AG09319 (cell line): ENCODE data around the gene KRT33A.

Experiments used
- DNase-seq: peaks from one replicate; pipeline ENCODE4 v3.0.0-alpha.2; 2010; ENCODE audit warnings: low read depth; ENCODE audit errors: extremely low read depth
- TF ChIP-seq, protein P1 (sequence below): IDR thresholded peaks from 2 replicates; pipeline ENCODE4 v1.5.1; 2011; ENCODE audit warnings: low read depth, mild to moderate bottlenecking, inconsistent platforms, low read length, moderate library complexity

KRT33A gene

DNA sequence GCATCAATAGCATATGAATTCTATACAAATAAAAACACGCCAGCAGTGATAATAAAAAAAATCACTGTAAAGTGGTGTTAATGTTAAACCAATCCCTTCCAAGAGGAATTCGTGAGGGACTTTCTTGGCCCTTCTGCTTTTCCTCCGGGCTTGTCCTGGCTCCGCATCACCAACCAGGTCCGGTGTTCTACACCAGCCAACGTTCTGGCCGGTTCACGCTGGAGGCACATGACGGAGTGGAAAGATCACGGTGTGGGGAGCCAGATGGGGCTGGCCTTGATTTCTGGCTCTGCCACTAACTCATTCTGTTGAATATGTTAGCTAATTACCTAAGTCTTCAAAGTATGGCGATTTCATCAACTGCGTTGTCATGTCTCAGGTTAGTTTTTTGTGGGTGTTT lies 46.5 kb downstream of the KRT33A start:
- DNase-seq: no peak
- TF ChIP-seq, protein P1, sequence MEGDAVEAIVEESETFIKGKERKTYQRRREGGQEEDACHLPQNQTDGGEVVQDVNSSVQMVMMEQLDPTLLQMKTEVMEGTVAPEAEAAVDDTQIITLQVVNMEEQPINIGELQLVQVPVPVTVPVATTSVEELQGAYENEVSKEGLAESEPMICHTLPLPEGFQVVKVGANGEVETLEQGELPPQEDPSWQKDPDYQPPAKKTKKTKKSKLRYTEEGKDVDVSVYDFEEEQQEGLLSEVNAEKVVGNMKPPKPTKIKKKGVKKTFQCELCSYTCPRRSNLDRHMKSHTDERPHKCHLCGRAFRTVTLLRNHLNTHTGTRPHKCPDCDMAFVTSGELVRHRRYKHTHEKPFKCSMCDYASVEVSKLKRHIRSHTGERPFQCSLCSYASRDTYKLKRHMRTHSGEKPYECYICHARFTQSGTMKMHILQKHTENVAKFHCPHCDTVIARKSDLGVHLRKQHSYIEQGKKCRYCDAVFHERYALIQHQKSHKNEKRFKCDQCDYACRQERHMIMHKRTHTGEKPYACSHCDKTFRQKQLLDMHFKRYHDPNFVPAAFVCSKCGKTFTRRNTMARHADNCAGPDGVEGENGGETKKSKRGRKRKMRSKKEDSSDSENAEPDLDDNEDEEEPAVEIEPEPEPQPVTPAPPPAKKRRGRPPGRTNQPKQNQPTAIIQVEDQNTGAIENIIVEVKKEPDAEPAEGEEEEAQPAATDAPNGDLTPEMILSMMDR: no peak

DNA sequence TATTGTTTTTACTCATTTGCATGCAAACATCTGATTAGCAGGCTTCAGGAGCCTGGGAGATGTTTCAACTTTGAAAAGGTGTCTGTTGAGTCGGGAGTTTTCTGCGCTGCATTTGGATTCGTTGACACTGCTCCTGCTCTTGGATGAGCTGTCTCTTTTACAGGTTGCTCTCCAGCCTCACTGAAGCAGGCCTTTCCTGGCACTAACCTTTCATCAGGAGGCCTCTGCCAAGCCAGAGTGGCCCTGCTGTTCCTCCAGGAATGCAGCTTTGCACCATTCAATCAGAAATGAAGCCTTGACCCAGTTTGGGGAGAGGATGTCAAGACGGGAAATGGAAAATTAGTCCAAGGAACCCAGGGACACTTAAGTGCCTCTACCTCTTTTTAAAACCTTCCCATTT lies 47.6 kb downstream of the KRT33A start:
- TF ChIP-seq, protein P1: no peak
- no peak for DNase-seq

DNA sequence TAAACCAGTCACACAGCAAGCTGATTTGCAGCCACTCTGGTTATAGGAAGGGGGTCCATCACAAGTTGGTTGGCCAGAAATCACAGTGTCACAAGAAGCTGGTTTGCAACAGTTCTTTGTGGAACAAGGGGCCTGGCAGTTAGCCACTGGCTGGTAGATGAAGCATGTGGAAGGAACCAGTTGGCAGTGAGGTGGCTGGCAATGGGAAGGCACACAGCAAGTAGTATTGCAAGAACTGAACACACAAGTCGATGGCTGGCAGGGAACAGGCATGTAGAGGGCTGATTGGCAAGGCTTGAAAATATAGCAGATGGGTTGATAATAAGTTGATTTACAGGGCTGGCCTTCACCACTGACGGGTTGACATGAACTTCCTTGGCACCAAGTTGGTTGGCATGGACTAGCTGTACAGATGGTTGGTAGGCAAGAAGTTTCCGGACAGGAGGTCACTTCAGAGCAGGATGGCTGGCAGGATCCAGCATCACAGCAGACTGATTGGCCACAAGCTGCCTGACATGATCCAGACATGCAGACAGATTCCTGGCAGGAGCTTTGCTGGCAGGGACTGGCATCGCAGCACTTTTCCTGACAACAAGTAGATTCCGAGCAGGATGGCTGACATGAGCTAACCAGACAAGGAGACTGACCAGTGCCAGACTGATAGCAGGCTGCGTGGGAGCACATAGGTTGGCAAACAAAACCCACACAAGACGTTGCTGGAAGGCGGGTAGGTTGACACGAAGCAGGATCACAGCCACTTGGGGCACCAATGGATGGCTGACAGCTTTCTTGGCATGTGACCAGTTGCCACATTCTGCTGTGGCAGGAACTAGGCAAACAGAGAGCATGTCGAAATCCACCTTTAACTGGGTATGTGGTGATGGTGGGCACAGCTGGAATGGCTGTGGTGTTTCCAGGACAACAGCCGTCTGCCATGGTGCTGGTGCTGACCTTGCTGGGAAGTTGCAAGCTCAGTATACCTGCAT lies 48.4 kb downstream of the KRT33A start, which contains the start of gene KRTAP29-1:
KRTAP29-1 (minus strand) TSS at position 936 of the 986 bp plus-strand sequence; CDS start at position 936, 0 bp downstream.
- TF ChIP-seq, protein P1: no peak
- no peak for DNase-seq

DNA sequence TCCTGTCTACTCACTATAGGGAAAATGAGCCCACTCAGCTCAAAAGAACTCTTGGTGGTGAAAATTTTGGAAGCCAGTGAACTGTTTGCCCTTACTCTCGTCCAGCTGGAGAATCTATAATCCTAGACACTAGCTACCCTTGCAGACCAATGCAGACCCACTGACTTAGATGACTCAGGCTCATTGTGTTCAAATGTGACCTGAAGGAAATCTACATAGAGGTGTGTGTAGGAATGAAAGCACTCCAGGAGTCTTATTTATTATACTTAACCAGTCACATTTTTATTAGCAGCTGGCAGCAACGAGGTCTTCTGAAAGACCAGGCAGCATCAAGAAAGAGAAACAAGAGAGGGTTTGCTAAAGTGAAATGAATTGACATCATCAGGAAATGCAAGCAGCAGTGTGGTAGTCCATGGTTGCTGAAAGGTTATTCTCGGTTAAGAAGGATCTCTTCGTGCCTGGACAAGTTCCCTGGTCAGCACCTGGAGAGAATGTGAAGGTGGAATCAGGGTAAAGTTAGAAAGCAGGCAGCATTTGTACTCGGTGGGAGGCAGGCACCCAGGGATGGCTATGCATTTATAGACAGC lies 49.3 kb downstream of the KRT33A start:
- no peak for DNase-seq
- TF ChIP-seq, protein P1: no peak

DNA sequence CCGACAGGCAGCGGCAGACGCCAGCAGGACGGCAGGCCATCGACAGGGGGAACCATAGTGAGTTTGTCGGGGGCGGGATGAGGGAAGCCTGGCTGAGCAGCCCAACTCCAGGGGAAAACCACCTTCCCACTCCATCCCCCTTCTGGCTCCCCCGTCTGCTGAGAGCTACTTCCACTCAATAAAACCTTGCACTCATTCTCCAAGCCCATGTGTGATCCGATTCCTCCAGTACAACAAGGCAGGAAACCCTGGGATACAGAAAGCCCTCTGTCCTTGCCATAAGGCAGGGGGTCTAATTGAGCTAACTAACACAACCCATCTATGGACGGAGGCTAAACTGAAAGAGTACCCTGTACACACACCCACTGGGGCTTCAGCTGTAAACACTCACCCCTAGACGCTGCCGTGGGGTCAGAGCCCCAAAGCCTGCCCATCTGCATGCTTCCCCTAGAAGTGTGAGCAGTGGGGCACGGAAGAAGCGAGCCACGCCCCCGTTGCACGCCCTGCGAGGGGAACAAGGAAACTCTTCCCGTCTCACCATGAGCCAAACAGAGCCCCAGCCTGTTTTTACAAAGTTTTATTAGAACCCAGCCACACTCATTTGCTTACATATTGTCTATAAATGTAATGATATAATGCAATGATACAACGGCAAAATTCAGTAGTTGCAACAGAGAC lies 52.0 kb downstream of the KRT33A start:
- TF ChIP-seq, protein P1: no peak
- DNase-seq: no peak

DNA sequence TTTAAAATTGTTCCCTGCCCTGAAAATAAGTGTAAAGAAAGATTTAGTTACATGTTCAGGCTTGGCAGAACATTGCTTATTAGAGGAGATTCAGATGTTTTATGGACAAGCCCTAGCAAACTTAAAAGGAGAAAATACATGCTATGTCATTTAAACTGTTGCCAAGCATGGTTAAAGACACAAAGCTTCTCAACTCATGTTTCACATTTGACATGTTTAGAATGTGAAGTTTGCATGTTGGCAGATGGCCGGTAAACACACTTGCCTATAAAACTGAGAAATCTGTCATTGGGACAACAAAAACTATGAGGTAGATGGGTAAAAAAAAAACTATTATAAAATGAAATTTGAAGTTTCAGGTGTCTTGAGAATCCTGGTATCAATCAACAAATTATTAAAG lies 53.8 kb downstream of the KRT33A start:
- DNase-seq: no peak
- TF ChIP-seq, protein P1: no peak
